SH-SY5Y (cell line): ENCODE results near the gene MYH10.

Source experiments
- GATA2 ChIP-seq: IDR thresholded peaks from 2 replicates; pipeline ENCODE4 v1.6.1; 2011; ENCODE audit warnings: mild to moderate bottlenecking, low read depth, low read length
- GATA3 ChIP-seq: IDR thresholded peaks from 2 replicates; pipeline ENCODE4 v1.6.1; 2011; ENCODE audit warnings: low read depth, mild to moderate bottlenecking, low read length, moderate library complexity

MYH10 gene

GRCh38 chr17:8608001-8608400 lies 22.5 kb downstream of the MYH10 start:
- TF ChIP-seq GATA3 (no peak), GATA2 (no peak)

DNA sequence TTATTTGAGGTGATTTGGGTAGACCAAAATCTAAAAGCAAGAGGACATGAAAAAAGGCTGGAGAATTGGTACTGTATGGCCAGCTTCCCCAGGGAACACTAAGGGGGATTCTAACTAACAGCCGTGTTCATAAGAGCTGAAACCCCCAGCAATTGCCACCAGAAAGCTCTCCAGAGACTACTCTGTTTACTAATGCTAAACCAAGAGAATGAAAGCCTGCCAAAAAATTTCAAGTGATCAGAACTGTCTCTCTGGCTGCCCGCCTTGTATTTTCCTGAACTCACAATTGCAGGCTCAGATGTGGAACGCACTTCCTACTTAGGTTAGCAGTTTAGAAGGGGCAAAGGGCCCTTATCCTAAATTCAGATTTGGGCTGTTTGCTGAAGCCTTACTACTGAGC lies 24.1 kb downstream of the MYH10 start:
- TF ChIP-seq GATA2: no peak
- TF ChIP-seq GATA3: no peak

DNA sequence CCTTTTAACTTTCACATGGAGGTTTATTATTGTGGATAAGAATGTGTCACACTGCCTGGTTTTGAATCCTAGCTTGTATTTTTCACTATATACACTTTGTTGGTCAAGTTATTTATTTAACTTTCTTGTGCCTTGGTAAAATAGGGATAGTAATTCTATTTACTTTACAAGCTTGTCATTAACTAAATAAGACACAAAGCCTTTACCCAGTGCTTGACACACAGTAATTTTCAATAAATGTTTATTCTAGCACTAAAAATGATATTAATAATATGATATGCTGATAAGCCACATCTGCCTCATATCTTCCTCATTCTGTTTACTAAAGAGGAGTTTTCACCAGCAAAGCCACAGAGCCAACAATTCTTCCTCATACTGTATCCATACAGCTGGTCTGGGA lies 27.8 kb downstream of the MYH10 start:
- TF ChIP-seq GATA3: no peak
- no peak for TF ChIP-seq GATA2

GRCh38 chr17:8599351-8600011 lies 31.0 kb downstream of the MYH10 start:
- TF ChIP-seq GATA3 (no peak), GATA2 (no peak; the same call in 1 of the 2 replicates)

GRCh38 chr17:8598913-8599312 lies 31.6 kb downstream of the MYH10 start:
- no peak for TF ChIP-seq GATA2
- TF ChIP-seq GATA3: no peak

- no peak for TF ChIP-seq GATA3
- TF ChIP-seq GATA2: no peak
Measured at GRCh38 chr17:8593830-8594229, 36.7 kb downstream of the MYH10 start.

DNA sequence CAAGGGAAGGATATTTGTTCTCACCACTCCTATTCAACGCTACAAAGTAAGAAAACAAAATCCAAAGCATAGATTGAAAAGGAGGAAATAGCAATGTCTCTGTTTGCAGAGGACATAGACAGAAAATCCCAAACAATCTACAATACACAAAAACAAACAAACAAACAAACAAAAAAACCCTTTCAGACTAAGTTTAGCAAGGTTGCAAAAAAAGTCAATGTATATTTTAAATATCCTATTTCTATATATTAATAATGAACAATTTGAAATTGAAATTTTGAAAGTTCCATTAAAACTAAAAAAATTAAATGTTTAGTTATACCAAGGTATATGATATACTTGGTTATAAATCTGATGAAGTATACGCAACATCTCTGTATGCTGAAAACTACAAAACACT lies 37.2 kb downstream of the MYH10 start:
- TF ChIP-seq GATA3 (no peak), GATA2 (no peak)

GRCh38 chr17:8588877-8589554 lies 41.5 kb downstream of the MYH10 start:
- no peak for TF ChIP-seq GATA2
- TF ChIP-seq GATA3: no peak

DNA sequence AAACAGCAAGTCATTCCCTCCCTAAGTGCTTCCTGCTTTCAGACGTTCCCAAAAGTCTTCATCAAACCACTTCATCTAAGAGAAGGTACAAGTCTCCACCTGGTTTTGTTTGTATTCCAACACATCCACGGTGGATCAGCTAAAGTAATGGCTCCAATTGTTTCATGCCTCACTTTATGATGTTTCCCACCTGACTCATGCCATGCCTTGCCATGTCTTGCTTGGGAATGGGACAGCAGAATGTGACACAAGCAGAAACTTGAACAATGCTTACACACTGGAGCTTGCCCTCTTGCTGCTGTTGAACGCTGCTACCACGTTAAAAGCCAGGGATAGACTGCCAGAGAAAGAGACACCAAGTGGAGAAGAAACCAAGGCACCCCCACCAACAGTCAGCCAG lies 43.8 kb downstream of the MYH10 start:
- TF ChIP-seq GATA3 (no peak), GATA2 (no peak)

DNA sequence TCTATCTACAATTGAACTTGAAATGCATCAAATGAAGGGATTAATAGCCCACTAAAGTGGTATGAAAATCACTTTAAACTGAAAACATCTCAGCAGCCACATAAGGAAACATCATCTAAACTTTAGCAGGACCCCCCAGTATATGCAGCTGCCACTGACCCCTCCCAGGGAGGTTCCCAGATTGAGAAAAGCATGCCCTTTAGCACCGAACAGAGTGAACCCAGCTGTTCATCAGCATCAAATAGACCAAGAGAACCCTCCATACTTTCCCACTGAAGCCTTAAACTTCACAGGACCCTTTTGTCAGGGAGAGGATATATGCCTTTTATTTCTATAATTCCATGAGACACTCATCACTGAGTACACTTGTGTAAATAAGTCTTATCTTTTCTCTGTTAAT lies 44.6 kb downstream of the MYH10 start:
- no peak for TF ChIP-seq GATA2
- TF ChIP-seq GATA3: no peak

DNA sequence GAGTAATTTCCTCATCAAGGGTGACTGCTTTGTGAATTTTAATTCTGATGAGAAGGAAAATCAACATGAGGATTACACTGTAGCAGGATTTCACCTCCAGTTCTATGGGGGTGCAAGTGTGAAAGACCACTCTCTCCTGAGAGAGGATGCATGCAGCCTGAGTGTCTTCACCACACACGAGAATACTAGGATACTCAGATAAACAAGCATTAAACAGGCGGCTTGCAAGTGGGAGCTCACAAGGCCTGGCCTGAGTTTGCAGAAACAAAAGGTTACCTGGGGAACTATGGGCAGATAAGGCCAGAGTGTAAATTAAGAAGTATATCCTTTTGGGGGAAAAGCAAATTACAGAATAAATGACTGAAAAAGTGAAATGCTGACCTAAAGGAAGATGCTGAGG lies 46.6 kb downstream of the MYH10 start:
- TF ChIP-seq GATA3 (no peak), GATA2 (no peak)

DNA sequence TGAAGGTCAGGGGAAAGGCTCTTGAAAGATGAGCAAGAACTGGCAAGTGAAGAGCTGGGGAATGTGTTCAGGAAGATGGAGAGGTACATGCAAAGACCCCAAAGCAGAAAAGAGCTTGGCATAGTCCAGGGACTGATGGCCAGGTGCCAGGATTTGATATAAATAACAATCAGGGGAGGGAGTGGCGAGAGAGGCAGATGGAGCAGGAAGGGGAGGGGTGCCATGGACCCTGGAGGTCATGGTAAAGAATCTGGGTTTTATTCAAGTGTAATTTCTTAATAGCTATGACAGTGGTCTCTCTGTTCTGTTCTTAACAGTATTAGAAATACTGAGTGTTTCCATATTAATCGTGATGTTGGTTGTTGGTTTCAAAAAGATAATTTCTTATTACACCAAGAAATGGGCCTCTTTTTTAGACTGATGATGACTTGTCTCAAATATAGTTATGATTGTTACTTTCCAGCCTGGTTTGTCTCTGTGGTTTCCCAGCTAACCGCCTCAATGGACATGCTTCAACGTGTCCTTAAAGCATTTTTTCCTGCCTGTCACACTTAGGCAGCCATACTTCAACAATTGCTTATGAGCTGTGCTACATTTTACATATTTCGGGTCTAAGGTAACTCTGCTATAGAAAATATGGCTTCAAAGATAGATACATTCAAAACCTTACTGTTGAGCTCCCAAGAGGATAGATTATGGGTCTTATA lies 49.4 kb downstream of the MYH10 start:
- TF ChIP-seq GATA2: no peak
- no peak for TF ChIP-seq GATA3

- TF ChIP-seq GATA2 (0 out of 2 replicates have a peak, but pooled peaks have one; percentile 18), GATA3 (no peak)
Measured at GRCh38 chr17:8577868-8578267, 52.7 kb downstream of the MYH10 start.

GRCh38 chr17:8576559-8577294 lies 53.8 kb downstream of the MYH10 start:
- TF ChIP-seq GATA2 (no peak), GATA3 (no peak)

DNA sequence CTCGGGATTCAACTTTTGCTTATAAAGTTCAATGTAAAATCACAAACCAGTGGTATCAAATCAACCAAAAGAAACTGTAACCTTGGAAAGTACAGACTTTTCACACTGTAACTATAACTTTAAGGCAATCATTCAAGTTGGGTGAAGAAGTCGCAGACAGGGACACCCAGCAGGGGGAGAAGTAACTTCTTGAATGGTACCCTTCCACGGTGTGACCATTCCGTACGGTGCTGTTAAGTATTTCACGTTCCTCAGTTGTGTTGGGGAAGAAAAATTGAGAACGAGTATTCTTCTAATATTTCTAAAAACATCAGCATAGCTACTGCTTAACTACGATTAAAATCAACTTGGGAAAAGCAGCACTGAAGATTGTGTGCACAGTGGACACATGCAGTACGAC lies 55.8 kb downstream of the MYH10 start:
- TF ChIP-seq GATA2 (no peak), GATA3 (no peak)

DNA sequence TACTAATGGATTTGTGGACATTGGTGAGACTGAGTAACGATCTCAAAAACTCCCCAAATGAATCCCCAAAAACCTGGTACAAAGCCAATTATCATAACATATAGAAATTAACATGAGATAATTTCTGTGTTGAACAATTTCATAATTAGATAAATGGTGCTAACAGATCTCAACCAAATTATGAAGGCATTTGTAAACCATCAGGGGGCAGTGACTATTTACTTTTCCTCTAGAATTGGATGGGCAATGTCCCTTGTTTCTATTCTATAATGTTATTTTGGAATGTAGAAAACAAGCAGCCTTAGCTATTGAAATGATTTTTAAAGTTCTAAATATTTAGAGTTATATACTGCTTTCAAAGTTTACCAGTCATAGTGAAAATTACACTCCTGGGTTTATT lies 57.8 kb downstream of the MYH10 start:
- TF ChIP-seq GATA2 (no peak), GATA3 (no peak)
